DMS79 (cell line): ENCODE data around the gene IGSF6.
"Not testable (repeated sequence)": the region's sequence is repeated elsewhere in the genome, so short reads cannot be mapped to it uniquely, and the experiment has no call there.

Source experiments
- DNase-seq: peaks from one replicate; lab custom pipeline; 2025; lab: John Stamatoyannopoulos, UW

The IGSF6 gene

DNA sequence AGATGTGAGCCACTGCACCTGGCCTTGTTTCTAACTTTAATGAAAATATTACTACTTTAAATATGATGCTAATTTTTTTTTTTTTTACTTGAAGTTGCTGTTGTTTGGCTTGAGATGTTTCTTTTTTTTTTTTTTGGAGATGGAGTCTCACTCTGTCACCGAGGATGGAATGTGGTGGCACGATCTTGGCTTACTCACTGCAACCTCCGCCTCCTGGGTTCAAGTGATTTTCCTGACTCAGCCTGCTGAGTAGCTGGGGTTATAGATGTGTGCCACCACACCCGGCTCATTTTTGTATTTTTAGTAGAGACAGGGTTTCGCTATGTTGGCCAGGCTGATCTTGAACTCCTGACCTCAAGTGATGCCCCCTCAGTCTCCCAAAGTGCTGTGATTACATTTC is 23.6 kb downstream of the IGSF6 start:
- no peak for DNase-seq

DNA sequence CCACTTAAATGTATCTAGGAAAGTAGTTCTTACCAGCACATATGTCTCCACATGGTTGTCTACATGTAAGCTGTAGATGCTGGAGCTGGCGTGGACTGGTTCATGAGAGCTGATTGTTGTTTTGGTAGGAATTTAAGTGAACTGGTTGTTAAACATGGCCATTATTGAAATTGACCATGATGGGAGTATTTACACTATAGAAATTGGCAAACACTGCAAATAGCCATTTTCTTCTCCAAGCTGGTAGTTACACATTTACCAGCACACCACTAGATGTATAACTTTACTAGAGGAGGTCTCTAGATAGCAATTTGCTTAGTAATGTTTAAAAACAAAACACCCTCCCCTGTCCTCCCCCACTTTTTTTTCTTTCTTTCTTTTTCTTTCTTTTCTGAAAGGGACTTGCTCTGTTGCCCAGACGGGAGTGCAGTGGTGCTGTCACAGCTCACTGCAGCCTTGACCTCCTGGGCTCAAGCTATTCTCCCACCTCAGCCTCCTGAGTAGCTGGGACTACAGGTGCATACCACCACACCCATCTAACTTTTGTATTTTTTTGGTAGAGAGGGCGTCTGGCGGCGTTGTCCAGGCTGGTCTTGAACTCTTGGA is 24.2 kb downstream of the IGSF6 start:
- no peak for DNase-seq

DNA sequence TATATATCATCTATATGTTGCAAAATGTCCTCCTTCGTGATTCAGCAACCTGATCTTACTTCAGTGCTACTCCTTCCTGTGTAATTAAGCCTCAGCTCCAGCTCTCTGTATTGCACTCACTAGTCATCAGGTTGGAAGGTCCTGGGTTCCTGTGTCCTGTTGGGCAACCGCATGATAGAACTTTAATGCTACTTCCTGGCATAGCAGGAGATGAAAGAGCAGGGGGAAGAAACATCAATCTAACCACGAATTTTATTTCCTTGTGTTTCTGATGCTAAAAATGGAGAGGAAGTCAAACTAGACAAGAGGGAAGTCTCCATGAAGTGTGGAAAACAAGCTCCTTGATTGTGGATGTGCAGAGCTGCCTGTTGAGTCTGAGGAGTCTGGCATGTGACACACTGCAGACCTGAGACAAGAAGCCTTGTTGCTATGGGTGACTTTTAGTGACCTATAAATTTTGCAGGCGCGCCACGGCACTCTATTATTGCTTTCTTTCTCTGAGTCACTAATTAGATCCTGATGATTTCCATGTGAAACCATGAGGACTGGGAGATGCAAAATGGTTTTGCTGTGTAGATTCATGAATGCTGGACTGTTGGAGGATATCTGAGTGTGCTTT is 25.6 kb downstream of the IGSF6 start:
- DNase-seq, result no peak

DNA sequence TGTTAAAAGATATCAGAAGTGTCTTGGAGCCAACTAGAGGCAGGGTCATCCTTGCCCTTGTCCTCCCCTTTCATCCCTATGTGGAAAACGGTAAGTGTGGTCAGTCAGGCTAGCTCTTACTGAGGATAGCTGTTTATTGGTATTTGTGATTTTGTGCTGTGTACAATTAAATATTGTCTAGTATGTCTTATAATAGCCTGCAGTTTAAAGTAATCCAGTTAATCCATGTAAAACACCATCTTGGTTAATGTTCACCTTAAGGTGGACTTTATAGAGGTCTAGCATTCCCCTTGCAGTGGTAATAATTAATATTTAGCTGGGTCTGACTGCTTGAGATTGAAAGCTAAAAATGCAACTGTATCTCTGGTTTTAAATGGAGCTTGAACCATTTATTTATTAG is 27.4 kb downstream of the IGSF6 start:
- no peak for DNase-seq

DNA sequence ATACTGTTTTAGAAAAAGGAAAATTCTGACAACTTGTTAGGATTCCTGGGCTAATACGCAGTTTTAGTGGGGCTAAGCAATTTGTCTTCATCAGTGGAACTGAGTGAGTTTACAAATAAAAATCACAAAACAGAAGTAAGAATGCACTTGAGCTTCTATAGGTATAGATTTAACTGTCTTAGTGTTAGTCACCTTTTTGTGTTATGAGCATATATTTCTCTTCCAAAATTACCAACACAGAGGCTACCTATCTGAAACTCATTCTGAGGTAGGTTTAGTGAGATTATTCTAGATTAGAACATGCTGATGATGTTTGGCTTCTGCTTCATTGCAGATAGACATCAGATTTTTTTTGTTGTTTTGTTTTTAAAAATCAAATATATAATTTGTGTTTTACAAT is 29.9 kb downstream of the IGSF6 start:
- DNase-seq, result no peak

DNA sequence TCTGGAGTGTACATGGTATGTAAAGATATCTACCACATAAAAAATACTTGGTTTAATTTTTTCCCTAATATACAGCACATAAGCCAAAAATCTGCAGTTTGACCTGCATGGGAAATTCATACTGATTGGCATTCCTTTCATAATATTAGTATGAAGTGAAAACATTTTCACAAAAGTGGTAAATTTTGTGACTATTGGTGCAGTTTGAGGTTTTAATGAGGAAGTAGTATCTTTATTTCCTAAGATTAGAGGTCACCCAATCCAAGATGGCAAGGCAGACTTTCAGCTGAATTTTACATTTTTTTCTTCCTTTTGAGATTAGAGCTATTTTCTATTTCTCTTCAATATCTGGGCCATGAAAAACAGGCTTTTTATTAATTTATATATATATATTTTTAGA is 31.8 kb downstream of the IGSF6 start:
- no peak for DNase-seq

DNA sequence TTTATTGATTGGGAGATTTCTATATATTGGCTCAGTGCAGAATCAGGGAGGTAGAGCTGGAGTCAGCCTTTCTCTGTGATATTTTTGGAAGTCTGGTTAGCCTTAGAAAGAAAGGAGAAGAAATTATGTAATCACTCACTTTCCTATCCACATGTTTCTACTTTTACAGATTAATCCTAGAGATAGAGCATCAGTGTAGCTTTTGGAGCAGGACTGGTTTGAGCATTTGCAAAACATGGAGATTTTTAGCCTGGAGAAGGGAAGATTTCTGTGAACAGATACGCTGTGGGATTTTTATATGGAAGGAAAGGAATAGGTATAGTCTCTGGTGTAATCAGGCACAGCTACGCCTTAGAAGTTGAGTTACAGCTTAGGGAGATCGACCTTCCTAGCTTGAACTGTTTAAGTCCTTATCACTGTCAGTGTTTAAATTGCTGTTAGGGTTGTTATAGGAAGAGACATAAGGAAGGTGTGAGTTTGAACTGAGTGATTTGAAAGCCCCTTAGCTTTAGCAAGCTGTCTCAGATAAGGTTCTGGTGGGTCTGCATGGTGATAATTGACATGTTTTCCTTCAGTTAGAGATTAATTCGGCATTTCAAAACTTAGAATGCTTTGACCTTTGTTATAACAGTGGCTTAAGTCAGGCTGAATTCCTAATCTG is 32.5 kb downstream of the IGSF6 start:
- no peak for DNase-seq

DNA sequence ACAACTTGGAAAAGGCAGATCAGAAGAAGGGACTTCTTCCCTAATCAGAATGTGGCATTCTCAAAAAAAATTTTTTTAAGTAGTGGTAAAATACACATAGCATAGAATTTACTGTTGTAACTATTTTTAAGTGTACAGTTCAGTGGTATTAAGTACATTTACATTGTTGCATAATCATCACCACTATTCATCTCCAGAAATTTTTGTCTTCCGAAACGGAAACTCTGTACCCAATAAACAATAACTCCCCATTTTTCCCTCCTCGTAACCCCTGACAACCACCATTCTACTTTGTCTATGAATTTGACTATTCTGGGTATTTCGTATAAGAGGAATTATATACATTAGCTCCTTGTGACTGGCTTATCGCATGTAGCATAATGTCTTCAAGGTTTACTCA is 34.1 kb downstream of the IGSF6 start:
- no peak for DNase-seq

DNA sequence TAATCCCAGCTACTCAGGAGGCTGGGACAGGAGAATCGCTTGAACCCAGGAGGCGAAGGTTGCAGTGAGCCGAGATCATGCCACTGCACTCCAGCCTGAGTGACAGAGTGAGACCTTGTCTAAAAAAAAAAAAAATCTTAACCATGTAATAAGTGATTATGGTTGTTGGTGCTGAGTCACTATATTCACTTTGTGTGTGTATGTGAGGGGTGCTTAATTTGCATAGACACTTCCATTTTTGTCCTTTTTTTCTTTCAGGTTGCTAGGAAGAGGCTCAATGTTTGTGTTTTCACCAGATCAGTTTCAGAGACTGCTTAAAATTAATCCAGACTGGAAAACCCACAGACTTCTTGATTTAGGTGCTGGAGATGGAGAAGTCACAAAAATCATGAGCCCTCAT is 34.8 kb downstream of the IGSF6 start:
- DNase-seq, result no peak

DNA sequence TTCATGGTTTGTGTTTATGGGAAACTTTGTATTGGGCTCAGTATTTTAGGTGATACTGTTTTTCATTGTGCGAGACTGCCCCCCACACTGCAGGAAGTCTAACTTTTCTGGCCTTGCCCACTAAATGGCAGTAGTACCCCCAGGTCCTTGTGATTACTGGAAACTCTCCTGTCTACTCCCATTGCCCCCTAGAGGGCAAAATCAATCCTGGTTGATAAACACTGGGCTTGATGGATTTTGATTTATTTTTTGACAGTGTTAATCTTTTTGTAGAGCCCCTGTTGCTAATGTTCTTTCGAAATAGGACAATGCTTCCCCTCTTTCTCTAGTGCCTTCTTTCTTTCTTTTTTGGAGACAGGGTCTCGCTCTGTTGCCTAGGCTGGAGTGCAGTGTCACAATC is 37.5 kb downstream of the IGSF6 start:
- DNase-seq, result no peak

DNA sequence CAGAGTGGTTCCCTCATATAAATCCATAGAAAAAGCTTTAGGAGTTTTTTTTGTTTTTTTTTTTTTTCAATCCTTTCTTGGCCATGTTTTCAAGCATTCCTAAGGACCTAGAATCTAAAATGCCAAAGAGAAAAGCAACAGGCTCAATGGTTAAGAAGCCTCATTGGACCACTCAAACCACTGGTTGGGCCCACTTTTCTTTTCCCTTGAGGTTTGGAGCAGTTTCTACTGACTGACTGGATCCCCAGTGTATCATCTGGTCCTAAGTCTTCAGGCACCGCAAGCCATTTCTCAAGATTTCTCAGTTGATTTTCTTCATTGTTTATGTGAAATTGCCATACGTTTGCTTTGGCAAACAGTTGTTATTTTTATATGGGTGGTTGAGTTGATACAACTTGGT is 38.6 kb downstream of the IGSF6 start:
- DNase-seq, result no peak

DNA sequence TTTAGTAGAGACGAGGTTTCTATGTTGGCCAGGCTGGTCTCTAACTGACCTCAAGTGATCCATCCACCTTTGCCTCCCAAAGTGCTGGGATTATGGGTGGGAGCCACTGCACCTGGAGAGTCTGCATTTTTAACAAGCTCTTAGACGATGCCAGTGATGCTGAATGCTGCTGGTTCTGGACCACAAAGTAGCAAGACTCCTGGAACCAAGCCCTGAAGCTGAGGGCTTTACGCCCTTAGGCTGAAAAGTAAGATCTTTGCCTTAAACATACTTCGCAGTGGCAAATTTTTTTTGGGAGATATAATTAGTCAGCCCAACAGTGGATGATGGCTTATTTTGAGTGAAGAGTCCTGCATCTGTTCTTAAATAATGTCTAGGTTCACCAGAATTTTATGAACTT is 39.0 kb downstream of the IGSF6 start:
- DNase-seq, result peak; percentile 65

DNA sequence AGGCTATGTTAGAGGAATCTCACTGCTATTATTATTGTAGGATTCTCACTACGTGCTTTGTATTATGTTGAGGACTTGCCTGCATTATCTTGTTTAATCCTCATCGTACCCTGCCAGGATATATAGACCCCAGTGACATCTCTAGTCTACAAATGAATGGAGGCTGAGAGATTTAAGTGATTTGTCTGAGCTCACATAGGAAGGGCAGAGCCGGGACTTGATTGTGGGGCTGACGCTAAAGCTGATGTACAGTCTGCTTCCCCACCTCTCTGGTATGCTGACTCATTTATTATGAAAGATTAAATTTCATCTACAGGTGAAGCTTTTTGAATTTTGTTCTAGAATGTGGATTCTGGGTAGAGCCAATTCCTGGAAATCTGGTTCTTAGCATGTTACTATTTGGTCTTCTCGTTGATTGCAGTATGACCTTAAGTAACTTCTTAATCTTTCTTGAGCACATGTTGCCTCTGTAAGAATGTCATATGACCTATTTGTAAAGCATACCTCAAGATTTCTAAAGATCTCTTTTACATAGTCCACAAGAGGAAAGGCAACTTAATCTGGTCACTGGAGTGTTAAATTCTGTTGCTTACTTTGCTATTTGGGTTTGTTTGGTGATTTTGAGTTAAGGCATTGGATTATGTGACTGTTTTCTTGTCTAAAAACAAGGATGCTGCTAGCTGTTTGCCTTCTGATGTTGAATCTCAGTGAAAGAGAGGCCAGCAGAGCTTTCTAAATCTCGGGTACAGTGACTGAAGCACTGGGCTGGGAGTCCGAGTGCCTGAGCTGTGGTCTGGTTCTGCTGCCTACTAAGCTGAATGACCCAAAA is 40.6 kb downstream of the IGSF6 start:
- no peak for DNase-seq

DNA sequence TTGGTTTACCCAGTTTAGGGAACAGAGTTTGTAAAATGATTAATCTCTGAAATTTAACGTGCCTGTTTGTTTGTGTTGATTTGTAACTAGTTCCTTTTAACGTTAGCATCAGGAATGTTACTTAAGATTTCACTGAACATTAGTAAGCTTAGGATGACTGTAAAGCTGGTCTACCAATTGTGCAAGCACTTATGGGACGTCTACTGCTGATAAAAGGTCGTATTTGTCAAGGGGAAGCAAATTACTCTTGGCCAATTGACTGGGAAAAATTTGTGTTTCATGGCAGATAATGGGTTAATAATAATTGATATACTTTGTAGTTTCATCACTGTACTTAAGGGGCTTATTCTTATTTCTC is 41.2 kb downstream of the IGSF6 start:
- DNase-seq, result no peak

DNA sequence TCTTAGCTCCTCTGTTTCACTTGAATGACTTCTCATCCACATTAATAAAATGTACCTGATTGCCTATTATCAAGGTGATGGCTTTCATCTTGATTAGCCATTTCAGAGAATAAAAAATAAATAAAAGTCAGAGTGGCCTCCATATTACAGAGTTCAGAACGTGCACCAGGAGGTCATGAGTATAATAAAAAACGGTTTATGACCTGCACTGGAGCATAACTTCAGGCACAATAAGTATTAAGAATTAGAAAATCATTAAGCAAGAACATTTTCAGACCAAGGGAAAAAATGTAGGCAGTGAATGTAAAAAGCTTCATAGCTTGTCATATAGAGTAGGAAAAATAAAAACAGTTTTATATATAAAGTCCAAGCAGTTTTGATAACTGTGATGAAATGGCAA is 41.6 kb downstream of the IGSF6 start:
- DNase-seq, result peak; percentile 49

DNA sequence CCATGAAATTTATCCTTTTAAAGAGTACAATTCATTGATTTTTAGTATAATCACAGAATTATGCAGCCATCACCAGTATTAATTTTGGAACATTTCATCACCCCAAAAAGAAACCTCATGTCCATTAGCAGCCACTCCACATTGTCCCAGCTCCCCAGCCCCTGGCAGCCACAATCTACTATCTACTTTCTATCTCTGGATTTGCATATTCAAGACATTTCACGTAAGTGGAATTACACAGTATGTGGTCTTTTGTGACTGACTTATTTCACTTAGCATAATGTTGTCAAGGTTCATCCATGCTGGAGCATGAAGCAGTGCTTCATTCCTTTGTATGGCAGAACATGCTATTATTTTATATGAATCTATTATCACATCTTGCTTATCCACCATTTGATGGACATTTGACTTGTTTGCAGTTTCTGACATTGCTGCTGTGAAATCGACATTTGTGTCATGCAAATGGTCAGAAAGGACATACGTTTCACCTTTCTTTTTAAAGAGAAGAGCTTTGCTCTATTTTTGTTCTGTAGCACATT is 42.3 kb downstream of the IGSF6 start:
- no peak for DNase-seq

DNA sequence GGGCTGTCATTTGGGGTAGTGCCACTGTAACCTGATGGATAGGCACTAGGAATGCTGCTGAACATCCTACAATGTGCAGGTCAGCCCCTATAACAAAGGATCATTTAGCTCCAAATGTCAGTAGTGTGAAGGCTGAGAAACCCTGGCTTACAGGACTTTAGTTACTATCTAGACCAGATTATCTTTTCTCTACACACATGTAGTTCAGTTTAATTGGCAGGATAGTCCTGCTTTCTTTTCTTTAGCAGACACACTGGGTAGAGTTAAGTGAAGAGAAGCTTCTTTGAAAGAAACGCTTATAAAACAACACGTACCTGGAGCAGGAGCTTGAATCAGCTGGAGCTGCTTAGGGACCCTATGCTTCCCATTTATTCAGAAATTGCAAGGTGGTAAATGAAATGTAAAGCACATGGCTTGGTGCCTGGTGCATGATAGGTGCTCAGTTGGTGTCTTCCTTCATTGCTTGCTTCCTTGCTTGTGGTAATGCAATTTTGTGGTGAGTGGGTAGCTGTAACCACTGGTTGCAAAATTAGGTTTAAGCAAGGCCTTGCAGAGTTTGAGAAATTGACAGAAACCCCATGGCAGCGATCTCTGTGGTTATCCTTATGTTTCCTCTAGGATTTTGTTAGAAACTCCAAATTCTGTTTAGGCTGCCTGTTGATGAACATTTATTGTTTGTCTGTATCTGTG is 43.6 kb downstream of the IGSF6 start:
- DNase-seq, result no peak

DNA sequence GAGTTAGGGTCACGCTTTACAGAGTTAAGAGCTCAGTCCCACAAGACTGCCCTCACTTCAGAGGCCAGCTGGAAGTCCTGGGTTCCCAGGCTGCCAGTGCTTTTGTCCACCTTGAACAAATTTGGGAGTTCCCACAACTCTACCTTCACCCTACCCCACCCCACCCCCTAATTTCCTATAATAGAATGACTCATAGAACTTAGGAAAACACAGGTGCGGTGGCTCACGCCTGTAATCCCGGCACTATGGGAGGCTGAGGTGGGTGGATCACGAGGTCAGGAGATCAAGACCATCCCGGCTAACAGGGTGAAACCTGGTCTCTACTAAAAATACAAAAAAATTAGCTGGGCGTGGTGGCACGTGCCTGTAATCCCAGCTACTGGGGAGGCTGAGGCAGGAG is 46.6 kb downstream of the IGSF6 start:
- not testable (repeated sequence) for DNase-seq

DNA sequence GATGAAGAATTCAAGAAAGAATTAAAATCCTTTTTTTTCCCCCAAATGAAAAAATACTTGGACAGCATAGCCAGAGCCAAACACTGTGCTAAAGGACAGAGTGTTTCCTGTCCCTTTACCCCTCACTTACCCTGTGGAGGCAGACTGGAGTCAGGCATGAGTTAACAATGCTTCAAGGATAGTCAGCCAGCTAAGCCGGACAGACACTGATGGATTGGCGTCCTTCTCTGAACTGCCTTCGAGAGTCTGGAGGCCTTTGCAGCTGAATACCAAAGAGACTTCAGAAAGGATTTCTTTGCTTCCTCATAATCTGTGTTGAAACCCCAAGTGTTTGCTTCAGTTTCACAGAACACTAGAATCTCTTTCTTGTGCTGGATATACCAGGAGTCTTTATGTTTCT is 48.5 kb downstream of the IGSF6 start:
- no peak for DNase-seq

DNA sequence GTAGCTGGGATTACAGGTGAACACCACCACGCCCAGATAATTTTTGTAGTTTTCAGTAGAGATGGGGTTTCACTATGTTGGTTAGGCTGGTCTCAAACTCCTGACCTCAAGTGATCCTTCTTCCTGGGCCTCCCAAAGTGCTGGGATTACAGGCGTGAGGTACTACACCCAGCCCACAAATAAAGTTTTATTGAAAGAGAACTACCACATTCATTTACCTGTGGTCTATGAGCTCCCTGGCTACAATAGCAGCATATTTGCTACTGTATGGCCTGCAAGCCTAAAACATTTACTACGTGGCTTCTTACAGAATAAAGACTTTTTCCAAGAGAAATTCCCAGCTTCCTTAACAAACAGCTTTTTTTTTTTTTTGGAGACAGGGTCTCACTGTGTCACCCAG is 49.6 kb downstream of the IGSF6 start:
- no peak for DNase-seq

DNA sequence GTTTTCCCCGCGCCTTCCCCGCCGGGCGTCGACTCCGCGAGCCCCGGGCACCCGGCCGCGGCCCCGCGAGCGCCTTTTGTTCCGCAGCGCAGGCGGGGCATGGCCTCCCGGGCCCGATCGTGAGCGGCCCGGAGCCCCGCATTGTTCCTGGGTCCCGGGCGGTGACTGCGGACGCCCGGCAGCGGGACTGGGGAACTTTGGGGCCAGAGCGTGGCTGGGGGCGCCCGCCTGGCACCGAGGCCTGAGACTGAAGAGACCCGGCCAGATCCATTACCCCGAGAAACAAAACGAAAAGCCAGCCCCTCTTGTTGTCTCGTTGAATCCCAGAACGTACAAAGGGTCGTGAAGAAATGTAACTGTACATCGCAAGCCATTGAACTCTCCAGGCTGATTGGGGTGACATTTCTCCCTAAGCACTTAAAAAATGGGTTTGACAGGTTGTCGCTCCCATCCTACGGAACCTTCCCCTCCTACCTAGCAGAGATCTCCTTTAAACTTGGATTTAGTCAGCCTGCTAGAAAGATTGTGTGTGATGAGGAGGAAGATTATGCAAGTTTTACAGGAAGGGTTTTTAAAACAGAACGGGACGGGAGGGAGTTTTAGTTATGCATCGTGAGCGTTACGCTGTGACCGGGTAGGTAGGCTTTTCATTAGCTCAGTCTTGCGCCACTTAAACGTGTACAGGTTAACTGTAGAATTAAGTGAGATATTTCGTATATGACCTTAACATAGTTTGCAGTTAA is 52.2 kb downstream of the IGSF6 start:
- DNase-seq, result no peak
